ENCODE data around the gene ZNF200.
"Not testable (repeated sequence)": the region's sequence is repeated elsewhere in the genome, so short reads cannot be mapped to it uniquely, and the experiment has no call there.

ZNF200 gene

GRCh38 chr16:3207086-3207953, 27.6 kb downstream of the ZNF200 start:
- H3K4me2 ChIP-seq: no peak overlapping the region
- H3K4me3 ChIP-seq (IDR thresholded peaks at IDR 0.05; ENCODE audit: insufficient read depth, low read depth, low read length): no peak overlapping the region
- no peak for TF ChIP-seq CTCF (conservative IDR thresholded peaks at IDR 0.05; ENCODE audit: low read depth, low read length)

DNA sequence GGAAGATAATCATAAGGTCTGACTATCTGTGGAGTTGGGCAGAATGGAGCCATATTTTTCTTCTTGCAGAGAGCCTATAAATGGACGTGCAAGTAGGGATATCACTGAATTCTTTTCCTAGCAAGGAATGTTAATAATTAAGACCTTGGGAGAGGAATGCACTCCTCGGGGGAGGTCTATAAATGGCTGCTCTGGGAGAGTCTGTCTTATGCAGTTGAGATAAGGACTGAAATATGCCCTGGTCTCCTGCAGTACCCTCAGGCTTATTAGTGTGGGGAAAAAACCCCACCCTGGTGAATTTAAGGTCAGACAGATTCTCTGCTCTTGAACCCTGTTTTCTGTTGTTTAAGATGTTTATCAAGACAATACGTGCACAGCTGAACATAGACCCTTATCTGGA, 29.0 kb downstream of the ZNF200 start:
- H2AFZ ChIP-seq (ENCODE audit: low read depth); H3K4me2 ChIP-seq; H3K4me1 ChIP-seq (ENCODE audit: low read depth, poor library complexity, severe bottlenecking); H3K79me2 ChIP-seq (ENCODE audit: insufficient read depth, low read depth); H3K27ac ChIP-seq; H3K9ac ChIP-seq; H3K4me3 ChIP-seq (IDR thresholded peaks at IDR 0.05; ENCODE audit: insufficient read depth, low read depth, low read length); H3K27me3 ChIP-seq (ENCODE audit: insufficient read depth, low read depth); H4K20me1 ChIP-seq (ENCODE audit: insufficient read depth); H3K36me3 ChIP-seq (ENCODE audit: insufficient read depth): not testable (repeated sequence)

More at GRCh38 chr16:3207086-3207953, 27.6 kb downstream of the ZNF200 start:
- no peak overlapping the region for H2AFZ ChIP-seq (ENCODE audit: low read depth)
- H4K20me1 ChIP-seq (ENCODE audit: insufficient read depth): no peaks in the 10 kb centered on the region
- H3K4me1 ChIP-seq (ENCODE audit: low read depth, poor library complexity, severe bottlenecking): peaks cover 6% of the 10 kb centered on the region
- no peak overlapping the region for H3K9ac ChIP-seq
- H3K79me2 ChIP-seq (ENCODE audit: insufficient read depth, low read depth): no peaks in the 10 kb centered on the region
- no peak overlapping the region for H3K27ac ChIP-seq
- H3K27me3 ChIP-seq (ENCODE audit: insufficient read depth, low read depth): no peaks in the 10 kb centered on the region
- no peaks in the 10 kb centered on the region for H3K36me3 ChIP-seq (ENCODE audit: insufficient read depth)

DNA sequence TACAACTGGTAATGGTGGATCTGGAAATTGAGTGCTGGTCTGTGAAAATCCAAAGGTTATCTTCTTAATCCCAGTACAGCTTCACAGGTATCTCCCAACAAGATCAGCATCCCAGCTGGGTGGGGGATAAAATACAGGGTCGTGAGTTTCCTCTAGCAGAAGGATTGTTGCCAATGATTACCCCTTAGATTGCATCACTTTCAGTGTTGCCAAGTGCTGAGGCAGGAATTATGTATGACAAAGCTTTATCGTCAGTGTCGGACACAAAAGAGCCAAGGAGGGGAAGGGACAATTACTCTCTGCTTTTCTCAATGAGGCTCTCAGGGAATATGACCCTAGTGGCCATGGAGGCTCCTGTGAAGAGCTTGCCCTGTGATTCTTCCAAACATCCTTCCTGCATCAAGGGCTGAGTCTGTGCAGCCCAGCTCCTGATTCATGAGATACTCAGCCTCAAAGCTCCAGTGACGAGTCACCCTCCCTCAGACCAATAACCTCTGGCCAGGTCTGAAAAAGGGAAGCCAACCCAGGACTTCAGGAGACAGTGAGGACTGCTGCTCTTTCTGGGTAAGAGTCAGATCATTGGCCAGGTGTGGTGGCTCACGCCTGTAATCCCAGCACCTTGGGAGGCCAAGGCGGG, 31.9 kb downstream of the ZNF200 start:
- Histone ChIP-seq H3K36me3 (ENCODE audit: insufficient read depth) (no peaks in the 10 kb centered on the region), H3K79me2 (ENCODE audit: insufficient read depth, low read depth) (no peaks in the 10 kb centered on the region), H3K4me1 (ENCODE audit: low read depth, poor library complexity, severe bottlenecking) (no peaks in the 10 kb centered on the region), H3K4me3 (IDR thresholded peaks at IDR 0.05; ENCODE audit: insufficient read depth, low read depth, low read length) (no peak overlapping the region), H3K4me2 (no peak overlapping the region), H3K9ac (no peak overlapping the region), H4K20me1 (ENCODE audit: insufficient read depth) (no peaks in the 10 kb centered on the region), H2AFZ (ENCODE audit: low read depth) (no peak overlapping the region), H3K27me3 (ENCODE audit: insufficient read depth, low read depth) (no peaks in the 10 kb centered on the region), H3K27ac (no peak overlapping the region)
- TF ChIP-seq CTCF (conservative IDR thresholded peaks at IDR 0.05; ENCODE audit: low read depth, low read length): no peak

- Histone ChIP-seq H3K36me3 (ENCODE audit: insufficient read depth) (no peaks in the 10 kb centered on the region), H3K4me2 (no peak overlapping the region), H3K9ac (no peak overlapping the region), H3K4me1 (ENCODE audit: low read depth, poor library complexity, severe bottlenecking) (peaks cover 8% of the 10 kb centered on the region), H3K4me3 (IDR thresholded peaks at IDR 0.05; ENCODE audit: insufficient read depth, low read depth, low read length) (no peak overlapping the region), H3K27ac (no peak overlapping the region), H3K27me3 (ENCODE audit: insufficient read depth, low read depth) (peaks cover 4% of the 10 kb centered on the region; the same call in 1 of the 2 replicates), H4K20me1 (ENCODE audit: insufficient read depth) (no peaks in the 10 kb centered on the region), H2AFZ (ENCODE audit: low read depth) (no peak overlapping the region), H3K79me2 (ENCODE audit: insufficient read depth, low read depth) (no peaks in the 10 kb centered on the region)
- TF ChIP-seq CTCF (conservative IDR thresholded peaks at IDR 0.05; ENCODE audit: low read depth, low read length): no peak
These were observed 36.5 kb downstream of the ZNF200 start for GRCh38 chr16:3198334-3199072.

DNA sequence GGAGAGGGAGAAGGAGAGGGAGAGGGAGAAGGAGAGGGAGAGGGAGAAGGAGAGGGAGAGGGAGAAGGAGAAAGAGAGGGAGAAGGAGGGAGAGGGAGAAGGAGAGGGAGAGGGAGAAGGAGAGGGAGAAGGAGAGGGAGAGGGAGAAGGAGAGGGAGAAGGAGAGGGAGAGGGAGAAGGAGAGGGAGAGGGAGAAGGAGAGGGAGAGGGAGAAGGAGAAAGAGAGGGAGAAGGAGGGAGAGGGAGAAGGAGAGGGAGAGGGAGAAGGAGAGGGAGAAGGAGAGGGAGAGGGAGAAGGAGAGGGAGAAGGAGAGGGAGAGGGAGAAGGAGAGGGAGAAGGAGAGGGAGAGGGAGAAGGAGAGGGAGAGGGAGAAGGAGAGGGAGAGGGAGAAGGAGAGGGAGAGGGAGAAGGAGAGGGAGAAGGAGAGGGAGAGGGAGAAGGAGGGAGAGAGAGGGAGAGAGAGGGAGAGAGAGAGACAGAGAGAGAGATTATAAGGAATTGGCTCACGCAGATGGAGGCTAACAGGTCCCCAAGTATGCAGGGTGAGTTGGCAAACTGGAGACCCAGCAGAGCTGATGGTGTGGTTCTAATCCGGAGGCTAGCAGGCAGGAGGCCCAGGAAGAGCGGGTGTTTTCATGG, 37.1 kb downstream of the ZNF200 start:
- H3K79me2 ChIP-seq (ENCODE audit: insufficient read depth, low read depth); H3K4me1 ChIP-seq (ENCODE audit: low read depth, poor library complexity, severe bottlenecking); H3K27me3 ChIP-seq (ENCODE audit: insufficient read depth, low read depth); H3K36me3 ChIP-seq (ENCODE audit: insufficient read depth); H3K4me2 ChIP-seq; H3K4me3 ChIP-seq (IDR thresholded peaks at IDR 0.05; ENCODE audit: insufficient read depth, low read depth, low read length); H2AFZ ChIP-seq (ENCODE audit: low read depth); H4K20me1 ChIP-seq (ENCODE audit: insufficient read depth); H3K9ac ChIP-seq; H3K27ac ChIP-seq: not testable (repeated sequence)

Measured in KMS-11 (cell line).